HCT116 (cell line): Measurements from ENCODE around the gene TIPRL.

Experiments used
- EGR1 ChIP-seq: IDR thresholded peaks from 2 replicates; pipeline ENCODE4 v1.6.1; 2012; ENCODE audit warnings: low read depth
- ELF1 ChIP-seq: IDR thresholded peaks from 2 replicates; pipeline ENCODE4 v1.6.1; 2012; ENCODE audit warnings: low read depth, borderline replicate concordance
- EZH2 ChIP-seq: fragments of 200-600 bp; sonication (generic); IDR thresholded peaks from 2 replicates; pipeline ENCODE4 v1.6.1; 2017; ENCODE audit warnings: antibody characterized with exemption, mixed run types
- POLR2A ChIP-seq: IDR thresholded peaks from 2 replicates; pipeline ENCODE4 v1.7.0; 2011; ENCODE audit warnings: borderline replicate concordance; ENCODE audit not compliant: insufficient read depth, insufficient read length; ENCODE audit errors: extremely low read depth
- TCF7L2 ChIP-seq: IDR thresholded peaks from 2 replicates; pipeline ENCODE4 v1.7.0; 2011; ENCODE audit warnings: borderline replicate concordance, inconsistent platforms; ENCODE audit not compliant: insufficient read depth, insufficient read length; ENCODE audit errors: extremely low read depth
- YY1 ChIP-seq: IDR thresholded peaks from 2 replicates; pipeline ENCODE4 v1.6.1; 2011; ENCODE audit warnings: low read length, low read depth, moderate library complexity, mild to moderate bottlenecking; ENCODE audit not compliant: insufficient replicate concordance; ENCODE audit errors: extremely low read depth
- ZBTB33 ChIP-seq: IDR thresholded peaks from 2 replicates; pipeline ENCODE4 v1.6.1; 2011; ENCODE audit warnings: mild to moderate bottlenecking, low read length, moderate library complexity; ENCODE audit not compliant: insufficient replicate concordance; ENCODE audit errors: extremely low read depth
- TF ChIP-seq, protein P1 (sequence below), 3 experiments: fragments of 200-600 bp in 1 of 3; sonication (generic) in 1 of 3; IDR thresholded peaks in 2 of 3; conservative IDR thresholded peaks in 1 of 3; 2 replicates each; pipeline ENCODE4 v1.5.1; 2012 to 2017; ENCODE audit warnings: low read depth in 2 of 3, low read length in 2 of 3, antibody characterized with exemption in 1 of 3, borderline replicate concordance in 1 of 3, control low read depth in 1 of 3, mild to moderate bottlenecking in 1 of 3, mixed read lengths in 1 of 3, mixed run types in 1 of 3, moderate library complexity in 1 of 3; ENCODE audit not compliant: insufficient read depth in 1 of 3
- TF ChIP-seq, protein P2 (sequence below): IDR thresholded peaks from 2 replicates; pipeline ENCODE4 v1.6.1; 2012

DNA sequence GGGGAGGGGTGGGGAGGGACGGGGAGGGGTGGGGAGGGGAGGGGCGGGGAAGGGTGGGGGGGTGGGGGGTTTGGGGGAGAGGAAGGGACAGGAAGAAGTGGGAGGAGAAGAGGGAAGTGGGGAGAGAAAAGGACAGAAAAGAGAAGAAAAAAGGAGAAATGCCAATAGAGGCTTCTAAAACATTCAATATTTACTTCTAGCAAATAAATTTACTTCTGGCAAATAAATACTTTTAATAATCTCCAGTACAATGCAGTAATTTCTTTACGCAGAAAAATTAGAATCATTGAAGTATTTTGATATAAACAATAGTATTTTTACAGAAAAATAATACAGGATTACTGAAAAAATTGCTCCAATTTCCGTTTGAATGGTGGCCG lies 32.6 kb upstream of the TIPRL start:
- TF ChIP-seq, protein P1, sequence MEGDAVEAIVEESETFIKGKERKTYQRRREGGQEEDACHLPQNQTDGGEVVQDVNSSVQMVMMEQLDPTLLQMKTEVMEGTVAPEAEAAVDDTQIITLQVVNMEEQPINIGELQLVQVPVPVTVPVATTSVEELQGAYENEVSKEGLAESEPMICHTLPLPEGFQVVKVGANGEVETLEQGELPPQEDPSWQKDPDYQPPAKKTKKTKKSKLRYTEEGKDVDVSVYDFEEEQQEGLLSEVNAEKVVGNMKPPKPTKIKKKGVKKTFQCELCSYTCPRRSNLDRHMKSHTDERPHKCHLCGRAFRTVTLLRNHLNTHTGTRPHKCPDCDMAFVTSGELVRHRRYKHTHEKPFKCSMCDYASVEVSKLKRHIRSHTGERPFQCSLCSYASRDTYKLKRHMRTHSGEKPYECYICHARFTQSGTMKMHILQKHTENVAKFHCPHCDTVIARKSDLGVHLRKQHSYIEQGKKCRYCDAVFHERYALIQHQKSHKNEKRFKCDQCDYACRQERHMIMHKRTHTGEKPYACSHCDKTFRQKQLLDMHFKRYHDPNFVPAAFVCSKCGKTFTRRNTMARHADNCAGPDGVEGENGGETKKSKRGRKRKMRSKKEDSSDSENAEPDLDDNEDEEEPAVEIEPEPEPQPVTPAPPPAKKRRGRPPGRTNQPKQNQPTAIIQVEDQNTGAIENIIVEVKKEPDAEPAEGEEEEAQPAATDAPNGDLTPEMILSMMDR (IDR thresholded peaks at IDR 0.05 in 2 of 3, conservative IDR thresholded peaks at IDR 0.05 in 1 of 3; ENCODE audit: borderline replicate concordance in 1 of 3, insufficient read depth in 1 of 3, low read depth in 2 of 3, low read length in 2 of 3) = no peak
- TF ChIP-seq EGR1 (no peak), POLR2A (no peak), TCF7L2 (no peak), YY1 (no peak), EZH2 (no peak), ELF1 (no peak), ZBTB33 (no peak)
- TF ChIP-seq, protein P2, sequence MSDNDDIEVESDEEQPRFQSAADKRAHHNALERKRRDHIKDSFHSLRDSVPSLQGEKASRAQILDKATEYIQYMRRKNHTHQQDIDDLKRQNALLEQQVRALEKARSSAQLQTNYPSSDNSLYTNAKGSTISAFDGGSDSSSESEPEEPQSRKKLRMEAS = no peak
